ENCODE data around the gene RPN2. TPM values are rescaled to one million over a fixed set of nuclear protein-coding genes. Genes with fewer than 3 reads are reported as not detected.

RPN2 gene
- total RNA-seq, 1 experiment from 2014 or later, result 234 TPM

DNA sequence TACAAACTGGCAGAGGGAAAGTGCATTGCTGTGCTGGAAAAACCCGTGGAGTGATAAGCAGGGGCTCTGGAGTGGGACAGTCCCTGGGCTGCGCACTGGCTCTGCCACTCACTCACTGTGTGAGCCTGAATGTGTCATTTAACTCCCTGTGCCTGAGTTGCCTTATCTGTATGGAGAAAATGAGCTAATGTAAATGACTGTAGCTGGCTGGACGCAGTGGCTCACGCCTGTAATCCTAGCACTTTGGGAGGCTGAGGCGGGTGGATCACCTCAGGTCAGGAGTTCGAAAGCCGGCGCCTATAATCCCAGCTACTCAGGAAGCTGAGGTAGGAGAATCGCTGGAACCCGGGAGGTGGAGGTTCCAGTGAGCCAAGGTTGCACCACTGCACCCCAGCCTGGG is 18.4 kb upstream of the RPN2 start:
- H3K23ac ChIP-seq (ENCODE audit: insufficient read length, low read depth, low read length), result no peak overlapping the region
- no peak overlapping the region for H2AK5ac ChIP-seq (ENCODE audit: insufficient read length, low read length)
- TF ChIP-seq, protein P1, sequence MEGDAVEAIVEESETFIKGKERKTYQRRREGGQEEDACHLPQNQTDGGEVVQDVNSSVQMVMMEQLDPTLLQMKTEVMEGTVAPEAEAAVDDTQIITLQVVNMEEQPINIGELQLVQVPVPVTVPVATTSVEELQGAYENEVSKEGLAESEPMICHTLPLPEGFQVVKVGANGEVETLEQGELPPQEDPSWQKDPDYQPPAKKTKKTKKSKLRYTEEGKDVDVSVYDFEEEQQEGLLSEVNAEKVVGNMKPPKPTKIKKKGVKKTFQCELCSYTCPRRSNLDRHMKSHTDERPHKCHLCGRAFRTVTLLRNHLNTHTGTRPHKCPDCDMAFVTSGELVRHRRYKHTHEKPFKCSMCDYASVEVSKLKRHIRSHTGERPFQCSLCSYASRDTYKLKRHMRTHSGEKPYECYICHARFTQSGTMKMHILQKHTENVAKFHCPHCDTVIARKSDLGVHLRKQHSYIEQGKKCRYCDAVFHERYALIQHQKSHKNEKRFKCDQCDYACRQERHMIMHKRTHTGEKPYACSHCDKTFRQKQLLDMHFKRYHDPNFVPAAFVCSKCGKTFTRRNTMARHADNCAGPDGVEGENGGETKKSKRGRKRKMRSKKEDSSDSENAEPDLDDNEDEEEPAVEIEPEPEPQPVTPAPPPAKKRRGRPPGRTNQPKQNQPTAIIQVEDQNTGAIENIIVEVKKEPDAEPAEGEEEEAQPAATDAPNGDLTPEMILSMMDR (conservative IDR thresholded peaks at IDR 0.05), result no peak
- H3K14ac ChIP-seq (ENCODE audit: insufficient read depth, low read length), result no peak overlapping the region
- no peaks in the 10 kb centered on the region; a peak in 2 of 4 replicates for H3K4me1 Mint-ChIP-seq
- no peak overlapping the region for H4K8ac ChIP-seq (replicated peaks; ENCODE audit: insufficient read length, low read depth, low read length)
- no peaks in the 10 kb centered on the region for H4K20me1 ChIP-seq (ENCODE audit: control insufficient read depth, insufficient read depth, insufficient read length)
- no peaks in the 10 kb centered on the region for H3K36me3 Mint-ChIP-seq (ENCODE audit: insufficient read depth in 1 of 3, low read depth in 3 of 3)
- no peak overlapping the region for H3K18ac ChIP-seq (ENCODE audit: insufficient read length, low read depth, low read length)
- H2BK120ac ChIP-seq (ENCODE audit: low read depth, low read length, poor library complexity, severe bottlenecking), result no peak overlapping the region
- no peak overlapping the region for H2BK20ac ChIP-seq (ENCODE audit: low read depth, low read length, poor library complexity, severe bottlenecking)
- no peak overlapping the region for H3T11ph ChIP-seq (ENCODE audit: low read length)
- no peak overlapping the region for H3K9ac ChIP-seq (ENCODE audit: extremely low read depth, insufficient read length, low read length)
- no peak for DNase-seq
- H2AFZ ChIP-seq (ENCODE audit: low read length), result no peak overlapping the region
- no peaks in the 10 kb centered on the region for H3K4me1 ChIP-seq (ENCODE audit: insufficient read depth, low read length)
- H4K91ac ChIP-seq (ENCODE audit: insufficient read length, low read depth, low read length), result no peak overlapping the region
- no peak overlapping the region for H3K4ac ChIP-seq (ENCODE audit: low read depth, low read length)
- no peak overlapping the region for H2BK15ac ChIP-seq (ENCODE audit: low read depth, low read length)
- H3K4me2 ChIP-seq (ENCODE audit: insufficient read depth, insufficient read length, low read length), result no peak overlapping the region
- WGBS (ENCODE audit: extremely low coverage, insufficient read length, low lambda C conversion rate), result no CpG with 5 or more reads among the region's 10 CpGs
- no peaks in the 10 kb centered on the region; a peak in 1 of 5 replicates for H3K9me3 Mint-ChIP-seq
- no peak overlapping the region for H3K27ac Mint-ChIP-seq
- H2BK5ac ChIP-seq (ENCODE audit: insufficient read length, low read length), result no peak overlapping the region
- no peaks in the 10 kb centered on the region for H3K23me2 ChIP-seq (ENCODE audit: insufficient read length, low read depth, low read length, poor library complexity, severe bottlenecking)
- H3K27ac ChIP-seq (ENCODE audit: insufficient read length, low read depth, low read length), result no peak overlapping the region
- no peaks in the 10 kb centered on the region for H3K79me1 ChIP-seq (ENCODE audit: insufficient read depth, low read depth, low read length, poor library complexity, severe bottlenecking)
- H3K27me3 Mint-ChIP-seq (ENCODE audit: low read depth), result peaks cover 2% of the 10 kb centered on the region
- H3K9me3 ChIP-seq (ENCODE audit: control insufficient read depth, low read depth, low read length), result no peaks in the 10 kb centered on the region
- no peak overlapping the region for H3K56ac ChIP-seq (ENCODE audit: insufficient read length, low read depth, low read length)
- H3K79me2 ChIP-seq (ENCODE audit: insufficient read depth, low read length), result no peaks in the 10 kb centered on the region
- H3K4me3 Mint-ChIP-seq, result no peak overlapping the region
- H4K5ac ChIP-seq (ENCODE audit: insufficient read length, low read depth, low read length), result no peak overlapping the region
- no peak overlapping the region for H2BK12ac ChIP-seq (ENCODE audit: insufficient read length, low read depth, low read length)
- H3K27me3 ChIP-seq (ENCODE audit: insufficient read depth, low read length), result no peaks in the 10 kb centered on the region
